Tibial artery (tissue), 4 donors: Measurements from ENCODE around the gene ANKRD2.

ENCODE experiments used
- DNase-seq, 2 donors: peaks; one replicate each; pipeline ENCODE4 v3.0.0-alpha.2; 2019
- H3K27ac ChIP-seq, 2 donors: fragments of 200-600 bp; sonication (generic) in 1 of 2; 1 replicate in 1 of 2; 2 replicates in 1 of 2; pipeline ENCODE4 v1.5.1; 2018 to 2019; ENCODE audit warnings: mild to moderate bottlenecking in 1 of 2
- H3K27me3 ChIP-seq, 2 donors: fragments of 200-600 bp; sonication (generic) in 1 of 2; one replicate each; pipeline versions ENCODE4 v1.5.1 to v1.6.0; 2016 to 2019
- H3K36me3 ChIP-seq, 3 donors: fragments of 200-600 bp; sonication (generic) in 2 of 3; one replicate each; pipeline ENCODE4 v1.5.1; 2016 to 2019; ENCODE audit warnings: mild to moderate bottlenecking in 2 of 3
- H3K4me1 ChIP-seq, 4 donors: fragments of 200-600 bp; sonication (generic) in 2 of 4; 1 replicate in 3 of 4; 2 replicates in 1 of 4; pipeline ENCODE4 v1.5.1; 2016 to 2019
- H3K4me3 ChIP-seq, 2 donors: fragments of 200-600 bp; sonication (generic) in 1 of 2; 1 replicate in 1 of 2; 2 replicates in 1 of 2; pipeline ENCODE4 v1.5.1; 2018 to 2019; ENCODE audit warnings: mild to moderate bottlenecking in 2 of 2
- H3K9me3 ChIP-seq, 3 donors: fragments of 200-600 bp; sonication (generic) in 1 of 3; one replicate each; pipeline ENCODE4 v1.5.1; 2016 to 2019
- CTCF ChIP-seq, 2 experiments: fragments of 200-600 bp in 1 of 2; fragments of 450-650 bp in 1 of 2; IDR thresholded peaks; one replicate each; pipeline ENCODE4 v1.5.1; 2017 to 2019; ENCODE audit warnings: antibody characterized with exemption in 2 of 2, mild to moderate bottlenecking in 1 of 2, moderate library complexity in 1 of 2
- intact Hi-C: fragments of 100-400 bp; cut with DNase I; formaldehyde crosslinking; loops from one replicate; pipeline ENCODE4 v1.15.0; 2023; ENCODE audit warnings: low total_unique reads

The ANKRD2 gene

GRCh38 chr10:97593421-97593820 is 20.8 kb downstream of the ANKRD2 start:
- TF ChIP-seq CTCF (IDR thresholded peaks at IDR 0.05), result no peak
- H3K4me3 ChIP-seq, result no peak overlapping the region
- intact Hi-C loops, result loop anchor here (5.0 kb wide), 1 partner anchor 931 kb away; no protein-coding TSS in a partner anchor
- no peaks in the 10 kb centered on the region for H3K9me3 ChIP-seq
- H3K4me1 ChIP-seq, result peaks cover 0 to 56% (median 34%) of the 10 kb centered on the region in 4 donors
- no peaks in the 10 kb centered on the region for H3K36me3 ChIP-seq
- peak overlapping the region; percentile 83 to 93 for H3K27ac ChIP-seq
- H3K27me3 ChIP-seq, result no peaks in the 10 kb centered on the region
- no peak for DNase-seq

DNA sequence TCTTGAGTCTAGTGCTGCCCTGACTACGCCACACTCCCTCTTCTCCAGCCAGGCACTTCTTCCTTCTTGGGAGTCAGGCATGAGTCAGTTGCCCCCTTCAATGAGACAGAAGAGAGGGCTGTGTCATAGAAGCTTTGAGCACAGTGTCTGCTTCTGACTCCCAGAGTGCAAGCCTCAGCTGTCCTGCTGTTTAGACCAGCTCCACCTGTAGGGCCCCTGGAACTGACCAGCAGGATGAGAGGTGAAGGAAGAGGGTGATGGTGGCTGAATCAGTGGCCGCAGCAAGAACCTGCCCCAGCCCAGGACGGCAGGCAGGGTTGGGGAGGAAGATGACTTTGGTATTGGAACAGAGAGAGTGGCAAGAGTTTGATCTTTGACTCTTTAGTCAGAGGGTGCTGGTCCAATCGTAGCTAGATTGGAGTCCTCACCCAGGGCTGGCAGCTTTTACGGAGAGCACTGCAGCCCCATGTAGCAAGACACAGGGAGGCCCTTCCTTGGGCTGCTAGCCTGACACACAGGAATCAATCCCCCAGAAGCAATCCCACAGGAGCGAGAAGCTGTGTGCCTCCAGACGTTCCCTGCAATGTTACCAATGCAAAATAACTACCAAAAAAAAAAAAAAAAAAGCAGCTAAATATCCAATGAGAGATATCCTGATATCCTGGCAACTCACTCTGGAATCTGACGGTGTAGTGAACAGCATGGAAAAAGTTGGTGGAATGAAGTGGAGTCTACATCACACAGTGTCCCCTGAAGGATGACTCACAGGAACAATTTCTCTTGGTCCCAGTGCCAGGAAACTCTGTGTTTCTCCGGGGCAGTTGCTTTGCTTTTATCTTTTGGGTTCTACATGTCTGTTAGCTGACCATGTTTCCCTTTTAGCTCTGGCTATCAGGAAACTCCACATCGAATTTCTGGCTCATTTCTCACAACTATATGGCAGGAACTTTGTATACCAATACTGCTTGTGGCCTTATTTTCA is 23.8 kb downstream of the ANKRD2 start:
- Histone ChIP-seq H3K27ac (peak overlapping the region; percentile 83 to 93), H3K36me3 (no peaks in the 10 kb centered on the region), H3K4me3 (peak overlapping the region in 1 of 2 donors; percentile 6), H3K9me3 (no peaks in the 10 kb centered on the region), H3K27me3 (no peaks in the 10 kb centered on the region), H3K4me1 (peaks cover 0 to 56% (median 34%) of the 10 kb centered on the region in 4 donors)
- intact Hi-C loops, result no loop called here
- DNase-seq, result peak; percentile 82 to 89
- TF ChIP-seq CTCF (IDR thresholded peaks at IDR 0.05), result no peak

GRCh38 chr10:97597778-97598177 is 25.2 kb downstream of the ANKRD2 start:
- Histone ChIP-seq H3K27ac (peak overlapping the region; percentile 83 to 93), H3K27me3 (no peaks in the 10 kb centered on the region), H3K9me3 (no peaks in the 10 kb centered on the region), H3K36me3 (no peaks in the 10 kb centered on the region), H3K4me1 (peaks cover 0 to 53% (median 34%) of the 10 kb centered on the region in 4 donors), H3K4me3 (no peak overlapping the region)
- no peak for TF ChIP-seq CTCF (IDR thresholded peaks at IDR 0.05)
- intact Hi-C loops, result no loop called here
- DNase-seq, result no peak

DNA sequence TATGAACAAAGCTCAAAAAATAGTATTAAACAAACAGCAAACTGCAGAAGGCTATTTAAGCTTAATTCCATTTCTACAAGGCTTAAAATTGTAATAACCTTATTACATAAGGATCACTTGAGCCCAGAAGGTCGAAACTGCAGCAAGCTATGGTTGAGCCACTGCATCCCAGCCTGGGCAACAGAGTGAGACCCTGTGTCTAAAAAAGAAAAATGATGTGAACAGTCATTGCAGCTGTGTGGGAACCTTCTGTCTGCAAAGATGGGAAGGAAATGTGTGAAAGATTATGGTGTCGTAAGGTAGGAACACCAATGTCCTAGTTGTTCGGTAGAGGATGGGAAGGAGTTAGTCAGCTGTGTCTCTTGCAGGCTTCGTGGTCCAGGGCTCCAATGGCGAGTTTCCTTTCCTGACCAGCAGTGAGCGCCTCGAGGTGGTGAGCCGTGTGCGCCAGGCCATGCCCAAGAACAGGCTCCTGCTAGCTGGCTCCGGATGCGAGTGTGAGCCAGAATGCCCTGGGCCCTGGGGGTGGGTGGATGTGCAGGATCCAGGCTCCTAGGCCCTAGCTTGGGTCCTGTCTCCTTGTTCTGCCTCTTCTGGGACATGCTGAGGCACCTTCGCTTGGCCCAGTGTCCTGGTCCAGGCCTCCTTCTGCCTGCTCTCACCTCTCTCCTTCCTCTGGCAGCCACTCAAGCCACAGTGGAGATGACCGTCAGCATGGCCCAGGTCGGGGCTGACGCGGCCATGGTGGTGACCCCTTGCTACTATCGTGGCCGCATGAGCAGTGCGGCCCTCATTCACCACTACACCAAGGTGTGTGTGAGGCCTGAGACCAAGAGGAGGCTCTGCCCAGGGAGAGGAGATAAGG is 26.1 kb downstream of the ANKRD2 start:
- Histone ChIP-seq H3K27ac (peak overlapping the region; percentile 8 to 93), H3K27me3 (no peaks in the 10 kb centered on the region), H3K4me3 (no peak overlapping the region), H3K36me3 (no peaks in the 10 kb centered on the region), H3K4me1 (peaks cover 0 to 45% (median 27%) of the 10 kb centered on the region in 4 donors), H3K9me3 (no peaks in the 10 kb centered on the region)
- DNase-seq, result no peak
- intact Hi-C loops, result no loop called here
- no peak for TF ChIP-seq CTCF (IDR thresholded peaks at IDR 0.05)

DNA sequence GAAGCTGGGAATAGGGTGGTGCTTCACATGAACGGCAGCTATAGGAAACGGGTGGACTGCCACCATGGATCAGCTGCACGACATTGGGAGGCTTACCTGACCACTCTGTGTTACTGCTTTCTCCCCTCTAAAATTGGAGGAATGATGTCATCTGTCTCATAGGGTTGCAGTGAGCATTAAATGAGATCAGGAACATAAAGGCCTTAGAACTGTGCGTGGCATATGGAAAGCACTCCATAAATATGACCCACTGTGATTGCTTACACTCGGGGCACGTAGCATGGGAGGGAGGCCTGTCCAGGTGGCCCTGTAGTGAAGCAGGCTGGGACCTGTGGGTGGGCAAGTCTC is 26.7 kb downstream of the ANKRD2 start:
- TF ChIP-seq CTCF (IDR thresholded peaks at IDR 0.05), result no peak
- Histone ChIP-seq H3K36me3 (no peaks in the 10 kb centered on the region), H3K27me3 (no peaks in the 10 kb centered on the region), H3K9me3 (no peaks in the 10 kb centered on the region), H3K4me1 (peaks cover 0 to 39% (median 24%) of the 10 kb centered on the region in 4 donors), H3K27ac (no peak overlapping the region), H3K4me3 (no peak overlapping the region)
- intact Hi-C loops, result no loop called here
- no peak for DNase-seq
